ENCODE results near the gene FAM162A.
"Not testable (repeated sequence)": the region's sequence is repeated elsewhere in the genome, so short reads cannot be mapped to it uniquely, and the experiment has no call there.

FAM162A gene

DNA sequence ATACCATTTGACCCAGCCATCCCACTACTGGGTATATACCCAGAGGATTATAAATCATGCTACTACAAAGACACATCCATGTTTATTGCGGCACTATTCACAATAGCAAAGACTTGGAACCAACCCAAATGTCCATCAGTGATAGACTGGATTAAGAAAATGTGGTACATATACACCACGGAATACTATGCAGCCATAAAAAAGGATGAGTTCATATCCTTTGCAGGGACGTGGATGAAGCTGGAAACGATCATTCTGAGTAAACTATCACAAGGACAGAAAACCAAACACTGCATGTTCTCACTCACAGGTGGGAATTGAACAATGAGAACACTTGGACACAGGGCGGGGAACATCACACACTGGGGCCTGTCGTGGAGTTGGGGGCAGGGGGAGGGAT is 64.2 kb downstream of the FAM162A start:
- H2AFZ ChIP-seq (ENCODE audit: low read depth, low read length); H3K4me3 ChIP-seq (ENCODE audit: low read length); H3K27me3 ChIP-seq (ENCODE audit: insufficient read depth, low read length); H3K4me1 ChIP-seq (ENCODE audit: insufficient read depth, low read length); H3K9me3 ChIP-seq (ENCODE audit: low read length): not testable (repeated sequence)
- peaks cover 55% of the 10 kb centered on the region for H3K36me3 ChIP-seq (ENCODE audit: insufficient read depth, low read length)

DNA sequence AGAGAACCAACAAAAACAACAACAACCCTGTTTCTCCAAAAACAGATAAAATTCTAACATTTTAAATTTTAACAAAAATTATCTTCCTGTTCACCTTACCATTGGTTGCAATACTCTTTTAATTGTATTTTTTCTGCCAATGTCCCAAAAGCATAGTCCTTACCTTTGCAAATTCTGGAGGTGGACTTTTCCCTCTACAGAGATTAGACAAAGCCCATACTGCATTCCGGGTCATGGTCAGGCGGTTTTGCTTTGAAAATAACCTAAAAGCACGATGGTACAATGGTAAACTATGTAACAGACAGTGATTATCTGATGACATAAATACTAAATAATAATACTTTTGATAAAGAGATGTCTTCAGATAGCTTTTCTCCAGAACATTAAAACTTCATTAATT is 67.4 kb downstream of the FAM162A start:
- Histone ChIP-seq H3K9me3 (ENCODE audit: low read length) (peaks cover 6% of the 10 kb centered on the region), H3K27me3 (ENCODE audit: insufficient read depth, low read length) (no peaks in the 10 kb centered on the region), H3K4me3 (ENCODE audit: low read length) (no peak overlapping the region), H3K4me1 (ENCODE audit: insufficient read depth, low read length) (no peaks in the 10 kb centered on the region), H3K36me3 (ENCODE audit: insufficient read depth, low read length) (peaks cover 58% of the 10 kb centered on the region), H2AFZ (ENCODE audit: low read depth, low read length) (no peak overlapping the region)

DNA sequence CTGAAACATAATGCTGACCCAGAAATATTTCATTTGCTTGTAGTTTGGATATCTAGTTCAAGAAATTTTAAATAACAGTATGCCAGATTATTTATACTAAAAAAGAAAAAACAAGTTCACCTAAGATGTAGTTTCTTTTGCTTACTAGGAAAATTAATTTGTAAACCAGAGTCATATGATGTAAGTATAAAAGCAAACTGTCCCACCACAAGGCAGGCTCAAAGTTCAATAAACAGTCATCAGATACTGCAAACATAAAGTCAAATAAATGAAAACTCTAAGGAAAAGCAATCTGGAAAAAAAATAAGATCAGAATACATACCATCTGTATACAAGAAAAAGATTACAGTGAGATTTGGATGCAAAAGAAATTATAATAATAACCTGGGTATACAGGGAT is 72.1 kb downstream of the FAM162A start:
- Histone ChIP-seq H3K9me3 (ENCODE audit: low read length) (no peaks in the 10 kb centered on the region), H3K4me1 (ENCODE audit: insufficient read depth, low read length) (no peaks in the 10 kb centered on the region), H3K36me3 (ENCODE audit: insufficient read depth, low read length) (peaks cover 72% of the 10 kb centered on the region), H3K27me3 (ENCODE audit: insufficient read depth, low read length) (no peaks in the 10 kb centered on the region), H2AFZ (ENCODE audit: low read depth, low read length) (no peak overlapping the region), H3K4me3 (ENCODE audit: low read length) (no peak overlapping the region)

DNA sequence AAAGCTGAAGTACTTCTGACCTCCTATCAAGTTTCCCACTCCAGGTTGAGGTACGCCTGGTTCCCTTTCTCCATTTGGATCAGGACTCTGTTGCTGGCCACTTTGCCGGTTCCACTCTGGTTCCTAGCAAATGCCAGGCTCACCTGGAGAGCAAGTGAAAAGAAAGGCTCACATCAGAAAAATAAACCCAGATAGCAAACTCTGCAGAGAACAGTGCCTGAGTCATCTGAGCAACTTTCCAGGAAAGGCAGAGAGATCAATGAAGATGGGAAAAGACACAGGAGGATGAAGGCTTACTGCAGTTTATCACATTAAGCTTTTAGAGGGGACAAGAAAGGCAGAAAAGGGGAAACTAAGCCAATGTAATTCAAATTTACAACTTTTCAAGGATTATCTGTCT is 73.7 kb downstream of the FAM162A start:
- no peak overlapping the region for H3K4me3 ChIP-seq (ENCODE audit: low read length)
- no peaks in the 10 kb centered on the region for H3K4me1 ChIP-seq (ENCODE audit: insufficient read depth, low read length)
- peaks cover 70% of the 10 kb centered on the region for H3K36me3 ChIP-seq (ENCODE audit: insufficient read depth, low read length)
- H2AFZ ChIP-seq (ENCODE audit: low read depth, low read length): no peak overlapping the region
- H3K9me3 ChIP-seq (ENCODE audit: low read length): no peaks in the 10 kb centered on the region
- H3K27me3 ChIP-seq (ENCODE audit: insufficient read depth, low read length): no peaks in the 10 kb centered on the region

DNA sequence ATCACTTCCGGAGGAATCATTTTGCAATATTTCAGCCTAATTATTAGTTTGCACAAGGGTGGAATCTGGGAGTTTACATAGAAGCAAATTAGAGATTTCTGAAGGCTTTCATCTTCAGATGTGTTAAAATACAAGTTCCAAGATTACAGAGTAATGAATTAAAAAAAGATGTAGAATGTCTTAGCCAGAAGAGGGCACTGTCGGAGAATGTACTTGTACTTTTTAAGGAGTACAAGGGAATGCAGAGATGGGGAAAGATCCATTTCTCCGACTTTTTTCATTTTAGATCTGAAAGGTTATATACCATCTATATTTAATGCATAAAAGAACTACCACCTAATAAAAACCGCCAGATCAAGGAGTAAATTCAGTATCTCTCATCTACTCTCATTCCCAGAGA is 75.0 kb downstream of the FAM162A start:
- Histone ChIP-seq H3K9me3 (ENCODE audit: low read length) (no peaks in the 10 kb centered on the region), H2AFZ (ENCODE audit: low read depth, low read length) (no peak overlapping the region), H3K4me3 (ENCODE audit: low read length) (no peak overlapping the region), H3K36me3 (ENCODE audit: insufficient read depth, low read length) (peaks cover 66% of the 10 kb centered on the region), H3K27me3 (ENCODE audit: insufficient read depth, low read length) (no peaks in the 10 kb centered on the region), H3K4me1 (ENCODE audit: insufficient read depth, low read length) (no peaks in the 10 kb centered on the region)

DNA sequence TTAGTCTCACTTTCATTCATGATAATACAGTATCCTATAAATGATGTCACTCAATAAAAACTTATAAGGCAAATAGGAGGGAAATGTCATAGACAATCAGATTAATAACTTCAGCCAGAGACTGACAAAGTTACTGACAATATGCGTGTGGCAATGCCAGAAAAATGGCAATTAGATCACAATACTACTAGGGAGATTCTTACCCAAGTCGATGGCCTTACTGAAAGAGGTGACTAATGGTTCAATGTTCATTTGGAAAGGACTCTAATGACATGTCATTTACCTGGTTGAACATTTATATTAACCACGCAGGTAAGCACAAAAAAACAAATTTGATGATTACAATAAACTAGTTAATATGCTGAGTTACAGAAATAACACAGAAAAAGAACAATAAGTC is 77.8 kb downstream of the FAM162A start:
- Histone ChIP-seq H3K4me1 (ENCODE audit: insufficient read depth, low read length) (no peaks in the 10 kb centered on the region), H3K9me3 (ENCODE audit: low read length) (no peaks in the 10 kb centered on the region), H3K4me3 (ENCODE audit: low read length) (no peak overlapping the region), H3K27me3 (ENCODE audit: insufficient read depth, low read length) (no peaks in the 10 kb centered on the region), H3K36me3 (ENCODE audit: insufficient read depth, low read length) (peaks cover 71% of the 10 kb centered on the region), H2AFZ (ENCODE audit: low read depth, low read length) (no peak overlapping the region)
